Gastrocnemius medialis (tissue), 4 donors: ENCODE measurements around the gene LIN7C. TPM values are rescaled to one million over a fixed set of nuclear protein-coding genes. Genes with fewer than 3 reads are reported as not detected.

Experiments used
- ATAC-seq, 2 donors: fragments of 150-250 bp; one replicate each; pipeline ENCODE4 v1.9.1; 2016
- DNase-seq, 2 donors: peaks; one replicate each; pipeline ENCODE4 v3.0.0-alpha.2; 2019
- H3K27ac ChIP-seq, 4 donors: fragments of 200-600 bp; sonication (generic); 1 replicate in 1 of 4; 2 replicates in 3 of 4; pipeline ENCODE4 v1.5.1; 2016 to 2018; ENCODE audit warnings: mild to moderate bottlenecking in 2 of 4, moderate library complexity in 1 of 4
- H3K27me3 ChIP-seq, 3 donors: fragments of 200-600 bp; sonication (generic) in 2 of 3; 1 replicate in 1 of 3; 2 replicates in 2 of 3; pipeline versions ENCODE4 v1.5.1 to v1.6.0; 2016 to 2019; ENCODE audit warnings: mild to moderate bottlenecking in 1 of 3, moderate library complexity in 1 of 3
- H3K36me3 ChIP-seq, 2 donors: fragments of 200-600 bp; sonication (generic) in 1 of 2; one replicate each; pipeline ENCODE4 v1.5.1; 2017 to 2018
- H3K4me1 ChIP-seq, 2 donors: fragments of 200-600 bp; sonication (generic) in 1 of 2; one replicate each; pipeline ENCODE4 v1.5.1; 2016 to 2017; ENCODE audit warnings: mild to moderate bottlenecking in 2 of 2
- H3K4me3 ChIP-seq, 4 donors: fragments of 200-600 bp; sonication (generic) in 3 of 4; 1 replicate in 1 of 4; 2 replicates in 3 of 4; pipeline ENCODE4 v1.5.1; 2016 to 2019; ENCODE audit warnings: mild to moderate bottlenecking in 2 of 4
- H3K9me3 ChIP-seq, 3 donors: fragments of 200-600 bp; sonication (generic) in 2 of 3; 1 replicate in 1 of 3; 2 replicates in 2 of 3; pipeline ENCODE4 v1.5.1; 2016 to 2019
- POLR2A ChIP-seq, 2 donors: fragments of 450-650 bp; IDR thresholded peaks; one replicate each; pipeline ENCODE4 v1.6.1; 2017; ENCODE audit warnings: antibody characterized with exemption in 2 of 2, mild to moderate bottlenecking in 2 of 2, moderate library complexity in 2 of 2
- in situ Hi-C, 4 donors: fragments of 200-750 bp; cut with MboI; loops; one replicate each; pipeline versions ENCODE4 v1.15.0 to v1.8.0; 2017; ENCODE audit warnings: low sequenced_read_pairs in 4 of 4
- intact Hi-C: fragments of 100-400 bp; cut with DNase I; formaldehyde crosslinking; loops from one replicate; pipeline ENCODE4 v1.15.1; 2023; ENCODE audit warnings: low total_unique reads
- total RNA-seq, 4 donors: library from RNA; depleted of rRNA; stranded (reverse); fragments of >200 nt; gene quantifications; one replicate each; pipeline versions ENCODE4 v1.1.0 to v1.2.3, GENCODE V29; 2016
- TF ChIP-seq, protein P1 (sequence below), 5 experiments: fragments of 450-650 bp in 3 of 5; fragments of 200-600 bp in 2 of 5; sonication (generic) in 2 of 5; IDR thresholded peaks in 4 of 5; conservative IDR thresholded peaks in 1 of 5; 1 replicate in 4 of 5; 2 replicates in 1 of 5; pipeline ENCODE4 v1.5.1; 2016 to 2019; ENCODE audit warnings: antibody characterized with exemption in 5 of 5, mild to moderate bottlenecking in 3 of 5, moderate library complexity in 3 of 5

Gene LIN7C
- total RNA-seq, 4 donors from 2014 or later, result 10.6 to 22.8 (median 13.8) TPM

DNA sequence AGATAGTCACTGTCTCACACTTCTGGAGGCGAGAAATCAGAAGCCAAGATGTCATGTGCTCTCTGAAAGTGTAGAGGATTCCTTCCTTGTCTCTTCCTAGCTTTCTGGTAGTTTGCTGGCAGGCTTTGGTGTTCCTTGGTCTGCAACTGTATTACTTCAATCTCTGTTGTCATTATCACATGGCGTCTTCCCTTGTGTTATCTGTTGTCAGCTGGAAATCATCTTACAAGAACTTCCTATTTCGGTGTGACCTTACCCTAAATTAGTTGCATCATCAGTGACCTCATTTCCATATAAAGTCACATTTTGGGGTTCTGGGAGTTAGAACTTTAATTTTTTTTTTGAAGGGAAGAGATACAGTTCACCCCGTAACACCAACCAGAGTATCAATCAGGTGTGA, 3.3 kb upstream of the LIN7C start:
- no peak for DNase-seq
- intact Hi-C loops (loop anchor here (5.0 kb wide), 1 partner anchor 38 kb away; the partner anchor contains the start of gene LGR4), in situ Hi-C loops (loop anchor here in 1 of 4 donors (25.0 kb wide), 1 partner anchor 602 kb away; the partner anchor contains the start of genes KIF18A and METTL15)
- Histone ChIP-seq H3K4me3 (no peak overlapping the region), H3K36me3 (no peaks in the 10 kb centered on the region), H3K9me3 (no peaks in the 10 kb centered on the region), H3K4me1 (peaks cover 24 to 42% of the 10 kb centered on the region in 2 donors), H3K27ac (no peak overlapping the region), H3K27me3 (no peaks in the 10 kb centered on the region)
- ATAC-seq, result no peak
- TF ChIP-seq, protein P1, sequence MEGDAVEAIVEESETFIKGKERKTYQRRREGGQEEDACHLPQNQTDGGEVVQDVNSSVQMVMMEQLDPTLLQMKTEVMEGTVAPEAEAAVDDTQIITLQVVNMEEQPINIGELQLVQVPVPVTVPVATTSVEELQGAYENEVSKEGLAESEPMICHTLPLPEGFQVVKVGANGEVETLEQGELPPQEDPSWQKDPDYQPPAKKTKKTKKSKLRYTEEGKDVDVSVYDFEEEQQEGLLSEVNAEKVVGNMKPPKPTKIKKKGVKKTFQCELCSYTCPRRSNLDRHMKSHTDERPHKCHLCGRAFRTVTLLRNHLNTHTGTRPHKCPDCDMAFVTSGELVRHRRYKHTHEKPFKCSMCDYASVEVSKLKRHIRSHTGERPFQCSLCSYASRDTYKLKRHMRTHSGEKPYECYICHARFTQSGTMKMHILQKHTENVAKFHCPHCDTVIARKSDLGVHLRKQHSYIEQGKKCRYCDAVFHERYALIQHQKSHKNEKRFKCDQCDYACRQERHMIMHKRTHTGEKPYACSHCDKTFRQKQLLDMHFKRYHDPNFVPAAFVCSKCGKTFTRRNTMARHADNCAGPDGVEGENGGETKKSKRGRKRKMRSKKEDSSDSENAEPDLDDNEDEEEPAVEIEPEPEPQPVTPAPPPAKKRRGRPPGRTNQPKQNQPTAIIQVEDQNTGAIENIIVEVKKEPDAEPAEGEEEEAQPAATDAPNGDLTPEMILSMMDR (IDR thresholded peaks at IDR 0.05 in 4 of 5, conservative IDR thresholded peaks at IDR 0.05 in 1 of 5), result no peak
- no peak for TF ChIP-seq POLR2A (IDR thresholded peaks at IDR 0.05)

DNA sequence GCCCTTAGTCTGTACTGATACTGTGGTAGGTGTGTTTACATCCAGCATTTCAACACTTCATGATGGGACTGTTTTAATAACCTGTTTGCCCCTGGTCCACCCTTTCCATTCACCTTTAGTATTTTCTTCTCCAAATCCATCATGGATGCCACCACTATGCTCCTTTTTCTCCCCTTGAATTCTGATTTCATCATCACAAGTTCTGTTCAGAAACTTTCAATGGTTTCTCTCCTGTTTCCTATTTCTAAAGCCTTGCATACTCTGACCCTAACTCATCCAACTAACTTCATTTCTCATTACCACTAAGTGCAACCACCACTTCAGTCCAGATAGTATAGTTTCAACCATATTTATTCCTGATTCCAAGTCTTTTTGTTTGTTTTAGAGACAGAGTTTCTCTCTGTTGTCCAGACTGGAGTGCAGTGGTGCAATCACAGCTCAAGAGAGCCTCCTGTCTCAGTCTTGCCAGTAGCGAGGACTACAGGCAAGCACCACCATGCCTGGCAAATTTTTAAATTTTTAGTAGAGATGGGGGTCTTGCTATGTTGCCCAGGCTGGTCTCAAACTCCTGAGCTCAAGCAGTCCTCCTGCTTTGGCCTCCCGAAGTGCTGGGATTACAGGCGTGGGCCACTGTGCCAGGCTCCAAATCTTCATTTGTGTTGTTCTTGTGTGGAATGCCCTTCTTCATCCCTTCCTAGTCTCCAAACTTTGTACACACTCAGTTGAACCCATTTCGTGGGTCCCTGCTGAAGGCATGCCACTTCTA, 1.2 kb upstream of the LIN7C start:
- DNase-seq, result no peak
- H3K4me1 ChIP-seq, result peaks cover 30 to 35% of the 10 kb centered on the region in 2 donors

DNA sequence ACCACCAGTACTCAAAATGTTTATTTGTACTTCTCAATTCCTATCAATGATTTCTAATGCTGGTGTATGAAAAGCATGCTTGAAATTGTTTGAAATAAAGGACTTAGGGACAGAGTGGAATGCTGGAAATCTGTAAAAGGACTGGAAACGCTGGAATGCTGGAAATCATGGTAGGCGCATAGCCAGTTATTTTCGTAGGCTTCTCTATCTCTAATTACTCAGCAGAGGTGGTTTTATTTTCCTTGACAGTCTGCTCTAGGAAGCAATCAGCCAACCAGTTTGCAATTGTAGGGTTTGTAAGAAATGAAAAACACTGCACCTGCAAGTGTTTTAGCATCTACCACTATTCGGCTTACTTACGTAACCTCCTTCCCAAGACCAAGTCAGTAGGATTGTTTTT, 788 bp downstream of the LIN7C start:
- no peak for TF ChIP-seq POLR2A (IDR thresholded peaks at IDR 0.05)
- TF ChIP-seq, protein P1 (IDR thresholded peaks at IDR 0.05 in 4 of 5, conservative IDR thresholded peaks at IDR 0.05 in 1 of 5), result no peak
- Histone ChIP-seq H3K9me3 (no peaks in the 10 kb centered on the region), H3K4me3 (peak overlapping the region; percentile 84 to 99 (median 94)), H3K36me3 (peaks cover 0 to 10% of the 10 kb centered on the region in 2 donors), H3K27ac (peak overlapping the region; percentile 93 to 97 (median 94)), H3K4me1 (peaks cover 32% of the 10 kb centered on the region in 2 donors), H3K27me3 (no peaks in the 10 kb centered on the region)
- no peak for DNase-seq
- peak in 1 of 2 donors; percentile 4 for ATAC-seq
- in situ Hi-C loops, result loop anchor here in 1 of 4 donors (25.0 kb wide), 1 partner anchor 607 kb away; the partner anchor contains the start of genes KIF18A and METTL15
- intact Hi-C loops, result loop anchor here (1.0 to 5.0 kb wide), 2 partner anchors 33 to 603 kb away; partner anchors contain the start of genes KIF18A, LGR4 and METTL15

More for the DNA sequence above, 1.2 kb upstream of the LIN7C start:
- no peak for ATAC-seq
- H3K27me3 ChIP-seq, result no peaks in the 10 kb centered on the region
- no peaks in the 10 kb centered on the region for H3K36me3 ChIP-seq
- peak overlapping the region in 2 of 4 donors; percentile 94 to 97 for H3K27ac ChIP-seq
- H3K4me3 ChIP-seq, result peak overlapping the region; percentile 84 to 99 (median 94)
- intact Hi-C loops, result loop anchor here (5.0 kb wide), 1 partner anchor 35 kb away; the partner anchor contains the start of gene LGR4
- H3K9me3 ChIP-seq, result no peaks in the 10 kb centered on the region
- in situ Hi-C loops, result loop anchor here in 1 of 4 donors (25.0 kb wide), 1 partner anchor 605 kb away; the partner anchor contains the start of genes KIF18A and METTL15
- TF ChIP-seq, protein P1 (IDR thresholded peaks at IDR 0.05 in 4 of 5, conservative IDR thresholded peaks at IDR 0.05 in 1 of 5), result no peak
- TF ChIP-seq POLR2A (IDR thresholded peaks at IDR 0.05), result no peak

DNA sequence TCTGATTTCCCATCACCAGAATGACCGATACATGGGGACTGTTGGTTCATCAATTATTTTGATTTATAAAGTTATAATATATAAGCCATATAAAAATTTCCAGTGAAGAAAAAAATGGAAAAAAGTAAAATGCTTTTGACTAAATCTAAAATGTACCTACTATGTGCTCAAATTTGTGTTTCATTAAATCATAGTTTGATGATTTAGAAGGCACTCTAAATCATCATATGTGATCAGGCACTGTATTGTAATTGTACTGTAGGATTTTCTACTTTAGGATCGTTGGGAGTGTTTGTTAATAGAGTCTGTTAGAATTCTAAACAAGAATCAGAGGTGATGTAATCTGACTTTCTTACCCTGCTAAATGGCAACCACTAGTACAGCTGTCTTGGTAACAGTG, 2.4 kb downstream of the LIN7C start:
- TF ChIP-seq, protein P1 (IDR thresholded peaks at IDR 0.05 in 4 of 5, conservative IDR thresholded peaks at IDR 0.05 in 1 of 5), result no peak
- no peak for TF ChIP-seq POLR2A (IDR thresholded peaks at IDR 0.05)
- ATAC-seq (no peak), DNase-seq (no peak)
- in situ Hi-C loops, result loop anchor here in 1 of 4 donors (25.0 kb wide), 1 partner anchor 608 kb away; the partner anchor contains the start of genes KIF18A and METTL15
- H3K4me1 ChIP-seq, result peaks cover 32% of the 10 kb centered on the region in 2 donors
- intact Hi-C loops, result no loop called here
- H3K4me3 ChIP-seq, result no peak overlapping the region
- peaks cover 0 to 26% of the 10 kb centered on the region in 2 donors for H3K36me3 ChIP-seq
- H3K27me3 ChIP-seq, result no peaks in the 10 kb centered on the region
- H3K9me3 ChIP-seq, result no peaks in the 10 kb centered on the region
- no peak overlapping the region for H3K27ac ChIP-seq
